Activated CD8-positive, alpha-beta memory T cell treated with anti-CD3 and anti-CD28 coated beads for 4 hours (primary cell): ENCODE results near the gene DEFB132.
"Not testable (repeated sequence)": the region's sequence is repeated elsewhere in the genome, so short reads cannot be mapped to it uniquely, and the experiment has no call there.

ENCODE experiments used
- DNase-seq, 2 donors: peaks; one replicate each; pipeline ENCODE4 v3.0.0-alpha.2; 2020; ENCODE audit warnings: low read depth in 2 of 2

DEFB132 gene

DNA sequence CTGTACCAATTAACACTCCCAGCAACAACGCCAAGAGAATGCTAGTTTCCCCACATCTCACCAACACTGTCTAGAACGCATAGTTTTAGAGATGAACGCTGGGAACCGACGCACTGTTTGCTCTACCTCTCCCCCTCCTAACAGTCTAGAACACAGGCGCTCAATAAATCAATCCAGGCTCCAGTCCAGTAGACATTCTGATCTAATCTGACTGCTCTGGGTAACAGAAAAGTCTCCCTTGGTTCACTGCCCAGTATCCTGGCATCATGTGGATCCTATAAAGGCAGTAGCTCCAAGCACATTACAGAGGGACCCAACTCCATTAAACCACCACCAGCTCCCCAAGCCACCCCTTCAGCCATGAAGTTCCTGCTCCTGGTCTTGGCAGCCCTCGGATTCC lies at the start of gene DEFB132:
TSS of gene DEFB132 (plus strand) at position 306 of the 400 bp plus-strand sequence. CDS start at position 361, 55 bp downstream.
- DNase-seq, result no peak

- no peak for DNase-seq
Measured at GRCh38 chr20:208942-209566, 48.5 kb upstream of the DEFB132 start.

- no peak for DNase-seq
Measured at GRCh38 chr20:210809-211502, 46.6 kb upstream of the DEFB132 start.

GRCh38 chr20:214383-214782 lies 43.1 kb upstream of the DEFB132 start:
- DNase-seq, result no peak

- DNase-seq, result no peak
Measured at GRCh38 chr20:215796-216195, 41.7 kb upstream of the DEFB132 start.

GRCh38 chr20:217266-217665 lies 40.3 kb upstream of the DEFB132 start:
- DNase-seq, result no peak

GRCh38 chr20:219290-220115 lies 38.0 kb upstream of the DEFB132 start:
- DNase-seq, result no peak

DNA sequence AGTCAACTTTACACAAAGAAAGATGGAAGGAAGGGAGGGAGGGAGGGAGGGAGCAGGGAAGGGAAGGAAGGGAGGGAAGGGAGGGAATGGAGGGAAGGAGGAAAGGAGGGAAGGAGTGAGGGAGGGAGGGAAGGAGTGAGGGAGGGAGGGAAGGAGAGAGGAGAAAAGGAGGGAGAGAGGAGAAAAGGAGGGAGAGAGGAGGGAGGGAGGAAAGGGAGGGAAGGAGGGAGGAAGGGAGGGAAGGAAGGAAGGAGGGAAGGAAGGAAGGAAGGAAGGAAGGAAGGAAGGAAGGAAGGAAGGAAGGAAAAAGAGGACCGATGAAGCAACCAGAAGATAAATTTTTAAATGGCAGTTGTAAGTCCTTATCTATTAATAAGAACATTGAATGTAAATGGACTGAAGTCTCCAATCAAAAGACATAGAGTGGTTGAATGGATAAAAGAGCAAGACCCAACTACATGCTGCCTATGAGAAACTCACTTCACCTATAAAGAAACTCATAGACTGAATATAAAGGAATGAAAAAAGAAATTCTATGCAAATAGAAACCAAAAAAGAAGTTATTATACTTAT lies 36.2 kb upstream of the DEFB132 start:
- DNase-seq, result no peak

GRCh38 chr20:225879-226278 lies 31.6 kb upstream of the DEFB132 start:
- not testable (repeated sequence) for DNase-seq

- no peak for DNase-seq
Measured at GRCh38 chr20:226958-227357, 30.6 kb upstream of the DEFB132 start, which contains the start of gene DEFB129. DEFB129 (plus strand) TSS chr20:227258; CDS start chr20:227289, 31 bp downstream.

DNA sequence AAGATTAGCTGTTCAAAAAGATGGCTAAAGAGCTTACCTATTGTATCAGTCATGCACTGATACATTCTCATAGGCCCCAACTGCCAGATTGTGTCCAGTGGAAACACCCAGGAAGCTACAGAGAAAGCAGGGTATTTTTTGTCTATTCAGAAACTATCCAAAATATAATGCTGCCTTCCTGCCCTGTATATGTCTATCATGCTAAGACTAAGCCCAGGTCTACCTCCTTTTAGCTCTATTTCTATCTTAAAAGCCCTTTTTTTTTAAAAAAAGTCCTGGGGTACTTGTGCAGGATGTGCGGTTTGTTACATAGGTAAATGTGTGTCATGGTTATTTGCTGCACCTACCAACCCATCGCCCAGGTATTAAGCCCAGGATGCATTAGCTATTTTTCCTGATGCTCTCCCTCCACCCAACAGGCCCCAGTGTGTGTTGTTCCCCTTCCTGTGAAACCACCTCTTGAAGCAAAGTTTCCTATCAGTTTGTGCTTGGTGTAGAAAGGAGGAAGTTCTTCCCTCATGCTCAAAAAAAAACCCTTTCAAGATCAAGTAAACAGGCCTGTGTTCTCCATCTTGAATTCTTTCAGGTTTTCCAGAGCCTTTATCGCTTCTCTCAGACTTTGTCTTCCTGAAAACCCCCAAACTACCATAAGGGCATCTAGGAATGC lies 30.0 kb upstream of the DEFB132 start:
- DNase-seq, result no peak

DNA sequence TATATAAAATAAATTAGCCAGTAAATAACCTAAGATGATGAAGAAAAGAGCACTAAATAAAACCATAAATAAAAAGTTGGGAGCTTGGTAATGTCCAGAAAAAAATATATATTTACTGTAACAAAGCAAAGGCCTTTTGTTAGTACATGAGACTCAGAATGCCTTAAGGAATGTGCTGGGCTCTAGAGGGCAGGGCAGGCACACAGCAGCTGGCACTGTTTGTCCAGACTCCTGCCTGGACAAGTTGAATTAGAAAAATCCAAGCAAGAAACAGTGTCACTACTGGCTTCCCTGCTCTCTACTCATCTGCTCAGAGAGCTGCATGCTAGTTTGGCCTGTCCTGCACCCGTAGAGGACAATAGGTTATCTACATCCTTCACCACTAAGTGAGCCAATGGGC lies 21.6 kb upstream of the DEFB132 start:
- DNase-seq, result no peak

GRCh38 chr20:237489-237888 lies 20.0 kb upstream of the DEFB132 start:
- DNase-seq, result peak in 1 of 2 donors; percentile 4

DNA sequence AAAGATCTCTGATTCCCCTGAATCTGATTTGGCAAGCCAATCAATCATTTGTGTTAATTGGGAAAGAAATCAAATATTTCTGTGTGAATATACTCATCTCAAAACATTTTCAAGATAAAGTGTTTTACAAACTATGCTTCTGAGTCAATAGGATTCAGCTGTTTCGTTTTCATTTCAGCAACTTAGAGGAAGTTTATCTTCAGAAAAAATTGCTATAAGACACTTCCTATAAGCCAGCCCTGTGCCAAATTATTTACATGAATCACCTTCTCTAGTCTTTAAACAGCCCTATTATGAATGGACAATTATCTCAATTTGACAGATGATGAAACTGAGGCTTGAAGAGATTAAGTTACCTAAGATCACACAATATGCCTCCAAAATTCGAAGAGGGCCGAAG lies 19.6 kb upstream of the DEFB132 start:
- no peak for DNase-seq

GRCh38 chr20:242905-243304 lies 14.6 kb upstream of the DEFB132 start:
- no peak for DNase-seq

DNA sequence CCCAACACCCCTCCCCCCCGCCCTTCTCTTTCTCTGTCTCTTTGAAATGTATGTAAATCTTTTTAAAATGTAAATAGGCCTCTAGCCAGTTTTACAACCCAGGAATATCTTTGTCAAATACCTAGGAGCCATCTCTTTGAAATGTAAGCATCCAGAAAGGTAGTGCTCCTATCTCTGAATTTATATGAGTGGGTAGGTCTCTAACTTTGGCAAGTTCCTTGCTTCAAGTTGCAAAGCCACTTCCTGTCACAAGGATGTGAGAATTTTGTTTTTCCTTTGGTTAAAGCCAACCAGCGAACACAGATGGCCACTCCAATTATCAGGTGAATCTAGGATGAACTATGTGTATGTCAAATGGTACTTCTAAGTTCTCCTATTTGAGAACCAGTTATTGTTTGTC lies 6.2 kb upstream of the DEFB132 start:
- no peak for DNase-seq

- no peak for DNase-seq
Measured at GRCh38 chr20:252801-253200, 4.7 kb upstream of the DEFB132 start.

DNA sequence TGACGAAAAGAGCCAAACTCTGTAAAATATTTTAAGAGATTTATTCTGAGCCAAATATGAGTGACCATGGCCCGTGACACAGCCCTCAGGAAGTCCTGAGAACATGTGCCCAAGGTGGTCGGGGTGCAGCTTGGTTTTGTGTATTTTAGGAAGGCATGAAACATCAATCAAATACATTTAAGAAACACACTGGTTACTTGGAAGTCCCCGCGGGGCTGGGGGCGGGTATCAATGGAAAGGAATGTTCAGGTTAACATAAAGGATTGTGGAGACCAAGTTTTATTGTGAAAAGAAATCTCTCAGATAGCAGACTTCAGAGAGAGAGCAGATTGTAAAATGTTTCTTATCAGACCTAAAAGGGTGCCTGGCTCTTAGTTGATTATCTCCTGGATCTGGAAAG lies 4.1 kb upstream of the DEFB132 start:
- DNase-seq, result not testable (repeated sequence)

- no peak for DNase-seq
Measured at GRCh38 chr20:258269-258858, 840 bp downstream of the DEFB132 start.

- no peak for DNase-seq
Measured at GRCh38 chr20:258963-259362, 1.4 kb downstream of the DEFB132 start.

DNA sequence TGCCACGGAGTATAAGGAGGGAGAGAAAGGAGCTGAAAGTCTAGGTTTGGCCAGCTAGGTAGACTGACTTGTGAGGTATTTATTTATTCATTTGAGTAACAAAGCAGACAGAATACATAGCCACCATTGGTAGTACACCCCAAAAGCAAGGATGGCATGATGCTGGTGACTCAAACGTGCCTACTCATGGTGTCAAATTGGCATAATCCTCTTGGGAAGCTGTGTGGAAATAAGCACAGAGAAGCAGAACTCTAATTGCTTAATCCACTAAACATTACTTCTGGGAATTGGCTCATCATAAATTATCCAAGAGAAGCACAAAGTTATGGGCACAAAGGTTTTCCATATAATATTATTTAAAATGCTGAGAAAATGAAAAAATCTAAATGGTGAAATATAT lies 2.5 kb downstream of the DEFB132 start:
- no peak for DNase-seq
